ENCODE data around the gene FMN1.

The FMN1 gene

GRCh38 chr15:32824777-32825176, 369.7 kb downstream of the FMN1 start:
- no peak for TF ChIP-seq CTCF (IDR thresholded peaks at IDR 0.05; ENCODE audit: low read depth, low read length)
- no peak for DNase-seq
- H3K4me3 ChIP-seq (ENCODE audit: low read depth, low read length): no peak overlapping the region
- no peaks in the 10 kb centered on the region for H3K9me3 ChIP-seq (ENCODE audit: severe bottlenecking)
- H3K27ac ChIP-seq: no peak overlapping the region
- H3K36me3 ChIP-seq: no peaks in the 10 kb centered on the region
- H3K27me3 ChIP-seq (ENCODE audit: insufficient read depth, low read depth, severe bottlenecking): no peaks in the 10 kb centered on the region

- no peak overlapping the region for H3K27ac ChIP-seq
- DNase-seq: no peak
Measured at GRCh38 chr15:32823750-32824149, 370.8 kb downstream of the FMN1 start.

GRCh38 chr15:32822739-32823138, 371.8 kb downstream of the FMN1 start:
- no peaks in the 10 kb centered on the region for H3K27me3 ChIP-seq (ENCODE audit: insufficient read depth, low read depth, severe bottlenecking)
- H3K36me3 ChIP-seq: no peaks in the 10 kb centered on the region
- no peak overlapping the region for H3K4me3 ChIP-seq (ENCODE audit: low read depth, low read length)
- TF ChIP-seq CTCF (IDR thresholded peaks at IDR 0.05; ENCODE audit: low read depth, low read length): no peak
- DNase-seq: no peak
- H3K9me3 ChIP-seq (ENCODE audit: severe bottlenecking): no peaks in the 10 kb centered on the region
- H3K27ac ChIP-seq: no peak overlapping the region

More at GRCh38 chr15:32823750-32824149, 370.8 kb downstream of the FMN1 start:
- Histone ChIP-seq H3K4me3 (ENCODE audit: low read depth, low read length) (no peak overlapping the region), H3K27me3 (ENCODE audit: insufficient read depth, low read depth, severe bottlenecking) (no peaks in the 10 kb centered on the region), H3K36me3 (no peaks in the 10 kb centered on the region), H3K9me3 (ENCODE audit: severe bottlenecking) (no peaks in the 10 kb centered on the region)
- TF ChIP-seq CTCF (IDR thresholded peaks at IDR 0.05; ENCODE audit: low read depth, low read length): no peak

- TF ChIP-seq CTCF (IDR thresholded peaks at IDR 0.05; ENCODE audit: low read depth, low read length): no peak
- peak overlapping the region; percentile 28 for H3K4me3 ChIP-seq (ENCODE audit: low read depth, low read length)
- peak overlapping the region; percentile 68 for H3K27ac ChIP-seq
- H3K27me3 ChIP-seq (ENCODE audit: insufficient read depth, low read depth, severe bottlenecking): no peaks in the 10 kb centered on the region
- DNase-seq: no peak
- no peaks in the 10 kb centered on the region for H3K9me3 ChIP-seq (ENCODE audit: severe bottlenecking)
- no peaks in the 10 kb centered on the region for H3K36me3 ChIP-seq
Measured at GRCh38 chr15:32819448-32819847, 375.1 kb downstream of the FMN1 start.

- peak; percentile 90 for DNase-seq
- Histone ChIP-seq H3K27me3 (ENCODE audit: insufficient read depth, low read depth, severe bottlenecking) (no peaks in the 10 kb centered on the region), H3K27ac (peak overlapping the region; percentile 68), H3K4me3 (ENCODE audit: low read depth, low read length) (peak overlapping the region; percentile 28), H3K36me3 (no peaks in the 10 kb centered on the region), H3K9me3 (ENCODE audit: severe bottlenecking) (no peaks in the 10 kb centered on the region)
- no peak for TF ChIP-seq CTCF (IDR thresholded peaks at IDR 0.05; ENCODE audit: low read depth, low read length)
Measured at GRCh38 chr15:32818758-32819447, 375.6 kb downstream of the FMN1 start.

- TF ChIP-seq CTCF (IDR thresholded peaks at IDR 0.05; ENCODE audit: low read depth, low read length): no peak
- no peaks in the 10 kb centered on the region for H3K36me3 ChIP-seq
- DNase-seq: no peak
Measured at GRCh38 chr15:32817577-32817976, 376.9 kb downstream of the FMN1 start.

More at GRCh38 chr15:32817577-32817976, 376.9 kb downstream of the FMN1 start:
- H3K9me3 ChIP-seq (ENCODE audit: severe bottlenecking): no peaks in the 10 kb centered on the region
- H3K4me3 ChIP-seq (ENCODE audit: low read depth, low read length): no peak overlapping the region
- no peaks in the 10 kb centered on the region for H3K27me3 ChIP-seq (ENCODE audit: insufficient read depth, low read depth, severe bottlenecking)
- H3K27ac ChIP-seq: no peak overlapping the region

All from WERI-Rb-1 (cell line).